Fibroblast of the aortic adventitia (primary cell): ENCODE measurements around the gene C18orf63. TPM values are rescaled to one million over a fixed set of nuclear protein-coding genes. Genes with fewer than 3 reads are reported as not detected.

Experiments used
- DNase-seq: peaks from one replicate; pipeline ENCODE4 v3.0.0-alpha.2; 2010; ENCODE audit warnings: low read depth
- H3K4me3 ChIP-seq: 2 replicates; pipeline ENCODE4 v1.5.1; 2011; ENCODE audit warnings: low read depth, mild to moderate bottlenecking, control low read depth, low read length, moderate library complexity
- total RNA-seq: library from RNA; depleted of rRNA; stranded (reverse); fragments of >200 nt; gene quantifications from 2 replicates; pipeline ENCODE4 v1.2.3, GENCODE V29; 2012; ENCODE audit warnings: low replicate concordance
- TF ChIP-seq, protein P1 (sequence below): IDR thresholded peaks from 2 replicates; pipeline ENCODE4 v1.5.1; 2011; ENCODE audit warnings: mild to moderate bottlenecking, low read length, control low read depth, inconsistent platforms; ENCODE audit not compliant: insufficient read depth

Gene C18orf63
- total RNA-seq, 1 donor: not detected

DNA sequence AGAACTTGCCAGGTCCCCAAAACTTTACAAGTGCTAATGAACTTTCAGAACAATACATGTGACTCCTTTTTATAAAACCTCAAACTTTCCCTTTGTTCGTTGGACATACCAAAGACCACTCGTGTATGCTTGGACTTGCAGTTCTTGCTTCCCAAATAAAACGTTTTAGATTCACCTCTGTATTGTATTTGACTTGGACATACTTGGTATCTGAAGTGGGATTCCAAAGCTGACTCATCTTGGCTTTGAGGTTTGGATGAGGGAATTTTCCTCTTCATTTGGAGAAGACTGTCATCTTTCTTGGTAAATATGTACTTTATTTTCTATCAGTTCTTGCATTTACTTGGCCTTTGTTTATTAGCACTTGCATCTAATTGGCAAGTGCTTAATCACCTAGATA lies 15.9 kb upstream of the C18orf63 start:
- TF ChIP-seq, protein P1, sequence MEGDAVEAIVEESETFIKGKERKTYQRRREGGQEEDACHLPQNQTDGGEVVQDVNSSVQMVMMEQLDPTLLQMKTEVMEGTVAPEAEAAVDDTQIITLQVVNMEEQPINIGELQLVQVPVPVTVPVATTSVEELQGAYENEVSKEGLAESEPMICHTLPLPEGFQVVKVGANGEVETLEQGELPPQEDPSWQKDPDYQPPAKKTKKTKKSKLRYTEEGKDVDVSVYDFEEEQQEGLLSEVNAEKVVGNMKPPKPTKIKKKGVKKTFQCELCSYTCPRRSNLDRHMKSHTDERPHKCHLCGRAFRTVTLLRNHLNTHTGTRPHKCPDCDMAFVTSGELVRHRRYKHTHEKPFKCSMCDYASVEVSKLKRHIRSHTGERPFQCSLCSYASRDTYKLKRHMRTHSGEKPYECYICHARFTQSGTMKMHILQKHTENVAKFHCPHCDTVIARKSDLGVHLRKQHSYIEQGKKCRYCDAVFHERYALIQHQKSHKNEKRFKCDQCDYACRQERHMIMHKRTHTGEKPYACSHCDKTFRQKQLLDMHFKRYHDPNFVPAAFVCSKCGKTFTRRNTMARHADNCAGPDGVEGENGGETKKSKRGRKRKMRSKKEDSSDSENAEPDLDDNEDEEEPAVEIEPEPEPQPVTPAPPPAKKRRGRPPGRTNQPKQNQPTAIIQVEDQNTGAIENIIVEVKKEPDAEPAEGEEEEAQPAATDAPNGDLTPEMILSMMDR: no peak
- peak; percentile 35 for DNase-seq
- no peak overlapping the region for H3K4me3 ChIP-seq

DNA sequence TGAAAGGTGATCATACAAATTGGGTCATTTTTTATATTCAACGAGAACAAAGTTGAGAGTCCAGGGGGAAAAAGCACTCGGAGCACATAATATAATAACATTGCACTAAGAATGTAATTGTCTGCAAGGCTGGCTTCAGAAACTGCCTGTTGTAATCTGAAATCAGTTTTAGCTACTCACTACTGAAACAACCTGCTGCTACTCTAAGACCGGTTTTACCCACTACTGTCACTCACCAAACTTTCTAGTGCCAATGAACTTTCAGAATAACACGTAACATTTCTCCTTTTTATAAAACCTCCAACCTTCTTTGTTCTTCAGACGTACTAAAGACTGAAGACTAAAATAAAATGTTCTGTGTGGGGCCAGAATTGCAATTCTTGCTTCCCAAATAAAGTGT lies 12.3 kb upstream of the C18orf63 start:
- H3K4me3 ChIP-seq: no peak overlapping the region
- TF ChIP-seq, protein P1: no peak
- DNase-seq: no peak

DNA sequence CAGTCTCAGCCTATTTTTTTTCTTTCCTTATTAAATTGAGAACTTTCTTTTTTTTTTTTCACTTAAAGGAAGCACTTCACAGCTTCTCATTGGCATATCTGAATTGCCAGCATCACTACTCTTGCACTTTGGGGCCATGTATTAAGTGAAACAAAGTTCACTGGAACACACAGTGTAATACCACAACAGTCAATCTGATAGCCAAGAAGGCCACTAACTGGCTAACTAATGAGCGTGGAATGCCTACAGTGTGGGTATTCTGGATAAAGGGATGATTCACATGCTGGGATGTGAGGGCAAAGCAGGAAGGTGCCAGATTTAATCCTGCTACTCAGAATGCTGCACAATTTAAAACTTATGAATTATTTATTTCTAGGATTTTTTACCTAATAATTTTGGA lies 11.7 kb upstream of the C18orf63 start:
- TF ChIP-seq, protein P1: no peak
- no peak overlapping the region for H3K4me3 ChIP-seq
- peak; percentile 36 for DNase-seq

DNA sequence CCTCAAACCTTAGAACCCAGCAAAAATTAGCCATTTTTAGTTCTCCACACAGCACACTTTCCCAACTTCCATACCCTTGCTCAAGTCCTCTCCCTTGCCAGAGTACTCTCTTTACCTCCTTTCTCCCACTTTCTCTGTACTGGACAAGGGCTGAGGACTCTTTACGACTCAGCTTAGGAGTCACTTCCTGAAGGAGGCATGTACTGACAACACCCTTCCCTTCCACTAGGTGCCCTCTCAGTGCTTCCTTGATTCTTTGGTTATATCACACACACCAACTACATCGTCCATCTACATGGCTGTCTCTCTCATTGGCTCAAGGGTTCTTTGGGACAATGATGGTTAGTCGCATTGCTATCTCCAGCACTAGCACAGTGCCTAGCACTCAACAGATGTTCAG lies 5.2 kb upstream of the C18orf63 start:
- TF ChIP-seq, protein P1: peak; percentile 53
- no peak overlapping the region for H3K4me3 ChIP-seq
- DNase-seq: peak; percentile 57

DNA sequence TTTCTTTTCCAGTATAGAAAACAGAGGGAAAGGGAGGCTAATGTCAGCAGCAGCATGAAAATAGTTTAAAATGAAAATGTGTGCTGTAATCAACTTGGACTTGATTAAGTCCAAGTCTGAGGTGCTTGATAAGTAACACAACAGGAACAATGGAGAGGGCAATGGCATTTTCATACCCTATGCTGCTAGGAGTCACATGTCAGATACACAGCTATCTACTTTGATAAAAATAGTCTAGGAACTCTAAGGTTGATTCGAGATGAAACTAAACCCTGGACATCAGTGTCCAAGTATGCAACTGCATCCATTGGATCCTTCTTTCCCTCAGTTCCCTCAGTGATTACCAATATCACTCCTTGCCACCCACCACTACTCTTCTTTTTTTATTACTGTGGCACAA lies 4.6 kb upstream of the C18orf63 start:
- no peak for DNase-seq
- no peak overlapping the region for H3K4me3 ChIP-seq
- TF ChIP-seq, protein P1: no peak

DNA sequence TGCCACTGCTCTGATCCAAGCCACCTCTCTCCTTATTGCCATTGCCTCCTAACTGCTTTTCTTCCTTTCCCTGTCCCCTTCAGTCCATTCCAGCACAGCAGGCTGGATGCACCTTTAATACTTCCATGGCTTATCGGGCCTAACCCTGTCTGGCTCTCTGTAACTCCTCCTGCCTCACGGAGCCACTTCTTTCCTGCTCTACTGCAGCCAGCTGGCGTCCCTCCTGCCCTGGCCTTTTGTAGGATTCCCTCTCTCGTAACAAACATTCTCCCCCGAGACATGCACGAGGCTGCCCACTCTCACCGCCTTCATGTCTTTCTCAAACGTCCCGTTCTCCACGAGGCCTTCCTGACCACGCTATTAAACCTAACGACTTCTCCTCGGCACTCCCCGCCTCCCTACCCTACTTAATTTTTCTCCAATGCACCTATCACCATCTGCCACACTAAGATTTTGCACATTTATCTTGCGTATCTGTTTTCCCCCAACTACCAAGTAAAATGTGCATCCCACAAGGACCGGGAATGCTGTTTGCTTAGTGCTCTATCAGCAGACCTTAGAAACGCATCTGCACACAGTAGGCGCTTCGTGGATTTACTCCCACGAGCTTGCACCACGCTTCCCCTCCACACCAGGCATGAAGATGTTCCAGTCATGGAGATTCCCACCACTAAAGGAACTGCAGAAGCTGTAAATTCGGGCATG lies 728 bp upstream of the C18orf63 start:
- H3K4me3 ChIP-seq: no peak overlapping the region
- no peak for DNase-seq

More for the DNA sequence above, 728 bp upstream of the C18orf63 start:
- TF ChIP-seq, protein P1: no peak
